RPMI8226 (cell line): ENCODE data around the gene P4HTM.
A peak's percentile ranks its signal among the peaks of the same experiment; 100 is the strongest.
"Not testable (repeated sequence)": the region's sequence is repeated elsewhere in the genome, so short reads cannot be mapped to it uniquely, and the experiment has no call there.

Experiments
- DNase-seq: peaks from one replicate; pipeline ENCODE4 v3.0.0-alpha.2; 2015

P4HTM gene

DNA sequence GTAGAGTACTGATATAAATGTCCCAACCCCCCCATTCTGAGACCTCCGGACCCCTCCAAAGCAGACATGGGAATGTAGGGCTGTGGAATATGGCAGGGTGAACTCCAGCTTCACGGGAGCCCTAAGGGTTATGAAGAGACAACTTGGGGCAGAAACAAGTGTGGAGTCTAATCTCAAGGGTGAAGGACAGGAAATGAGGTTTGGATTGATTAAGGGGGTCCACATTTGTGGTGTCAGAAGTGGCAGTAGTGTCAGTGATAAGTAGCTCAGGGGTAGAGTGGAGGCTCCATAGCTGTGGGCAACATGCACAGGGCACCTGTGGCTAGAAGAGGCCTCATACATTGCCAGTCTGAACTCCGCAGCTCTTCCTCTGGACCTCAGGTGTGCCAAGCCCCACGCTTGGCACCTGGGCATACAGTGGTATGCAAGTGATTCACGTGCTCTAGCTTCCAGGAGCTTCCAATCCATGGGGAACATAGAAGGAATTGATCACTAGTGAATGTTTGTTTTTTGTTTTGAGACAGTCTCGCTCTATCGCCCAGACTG, 4.1 kb upstream of the P4HTM start:
- DNase-seq: no peak

DNA sequence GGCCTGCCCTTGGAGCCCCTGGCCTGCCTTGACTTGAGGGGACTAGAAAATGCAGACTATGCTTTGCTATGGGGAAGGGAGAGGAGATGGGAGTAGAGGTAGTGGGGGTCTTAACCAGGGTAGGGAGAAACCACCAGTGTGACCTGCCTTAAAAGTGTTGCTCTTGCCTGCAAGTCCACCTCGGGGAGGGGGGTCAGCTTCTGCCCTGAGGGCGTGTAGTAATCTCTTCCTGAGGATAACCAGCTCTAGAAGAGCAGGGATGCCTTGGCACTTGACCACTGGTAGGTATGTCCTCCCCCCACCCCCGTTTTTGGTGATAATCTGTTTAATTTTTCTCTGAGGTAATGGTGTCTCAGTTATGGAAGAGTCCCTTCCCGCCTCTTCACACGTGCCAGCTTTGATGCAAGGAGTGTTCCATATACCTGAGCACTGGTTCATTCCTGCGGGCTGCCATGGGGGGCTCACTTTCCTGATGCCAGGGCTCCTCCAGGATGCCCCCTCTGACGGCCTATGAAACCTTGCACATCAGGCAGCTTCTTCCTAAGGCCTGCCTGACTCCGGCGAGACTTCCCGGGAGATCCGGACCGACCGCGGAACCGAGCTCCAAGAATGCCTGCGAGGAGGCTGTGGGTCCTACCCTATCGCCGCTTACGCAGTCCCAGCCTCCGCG, 780 bp upstream of the P4HTM start:
- peak; percentile 18 for DNase-seq

DNA sequence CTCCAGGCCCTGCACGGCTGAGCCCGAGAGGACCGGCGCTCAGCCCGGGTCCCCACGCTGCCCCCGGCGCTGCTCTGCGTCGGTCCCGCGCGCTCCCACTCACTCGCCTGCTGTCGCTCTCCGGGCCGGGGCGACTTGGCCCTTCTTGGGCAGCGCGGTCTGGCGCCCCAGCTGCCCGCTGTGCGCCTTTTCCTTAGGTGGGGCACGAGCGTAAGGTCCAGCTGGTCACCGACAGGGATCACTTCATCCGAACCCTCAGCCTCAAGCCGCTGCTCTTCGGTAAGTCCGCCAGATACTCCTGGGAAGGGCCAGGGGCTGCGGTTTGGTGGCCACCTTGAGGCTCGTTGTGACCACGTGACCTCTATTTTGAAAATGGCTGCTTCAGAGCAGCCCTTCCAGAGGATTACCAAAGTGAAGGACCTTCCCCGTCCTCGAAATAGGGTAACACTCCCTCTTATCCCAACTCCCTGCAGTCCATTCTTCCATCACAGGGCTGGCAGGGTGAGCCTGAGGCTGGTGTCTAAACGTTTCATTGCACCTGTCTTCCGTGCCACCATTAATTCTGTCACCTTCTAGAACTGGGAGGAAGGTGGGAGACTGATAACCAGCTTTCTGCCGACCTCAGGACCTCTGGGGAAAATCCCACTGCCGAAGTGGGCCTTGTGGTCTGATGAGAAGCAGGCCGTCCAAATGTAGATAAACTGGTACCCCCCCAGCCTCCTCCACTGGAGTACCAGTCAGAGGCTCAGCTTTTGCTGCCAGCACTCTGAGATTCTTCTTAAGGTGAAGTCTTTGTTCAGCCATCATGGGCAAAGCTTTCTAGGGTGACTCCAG, 812 bp downstream of the P4HTM start:
- peak; percentile 58 for DNase-seq

DNA sequence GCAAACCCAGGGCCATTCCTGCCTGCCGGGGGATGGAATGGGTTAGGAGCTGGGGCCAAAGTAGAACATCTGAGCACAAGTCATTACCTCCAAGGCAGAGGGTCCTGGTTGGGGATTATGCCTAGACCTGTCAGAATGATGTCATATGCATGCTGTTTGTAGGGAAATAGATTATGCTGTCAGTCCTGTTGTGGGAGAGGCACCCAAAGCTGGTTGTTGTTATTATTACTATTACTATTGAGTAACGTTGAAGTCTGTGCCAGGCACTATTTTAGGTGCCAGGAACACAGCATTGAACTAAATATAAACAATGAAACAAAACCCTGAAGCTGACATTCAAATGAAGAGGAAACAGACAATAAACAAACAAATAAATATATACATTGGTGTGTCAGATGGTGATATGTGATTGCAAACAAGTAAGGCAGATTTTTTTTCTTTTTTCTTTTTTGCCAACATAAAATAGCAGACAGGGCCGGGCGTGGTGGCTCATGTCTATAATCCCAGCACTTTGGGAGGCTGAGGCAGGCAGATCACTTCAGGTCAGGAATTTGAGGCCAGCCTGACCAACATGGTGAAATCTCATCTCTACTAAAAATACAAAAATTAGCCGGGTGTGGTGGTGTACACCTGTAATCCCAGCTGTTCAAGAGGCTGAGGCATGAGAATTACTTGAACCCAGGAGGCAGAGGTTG, 2.0 kb downstream of the P4HTM start:
- no peak for DNase-seq

DNA sequence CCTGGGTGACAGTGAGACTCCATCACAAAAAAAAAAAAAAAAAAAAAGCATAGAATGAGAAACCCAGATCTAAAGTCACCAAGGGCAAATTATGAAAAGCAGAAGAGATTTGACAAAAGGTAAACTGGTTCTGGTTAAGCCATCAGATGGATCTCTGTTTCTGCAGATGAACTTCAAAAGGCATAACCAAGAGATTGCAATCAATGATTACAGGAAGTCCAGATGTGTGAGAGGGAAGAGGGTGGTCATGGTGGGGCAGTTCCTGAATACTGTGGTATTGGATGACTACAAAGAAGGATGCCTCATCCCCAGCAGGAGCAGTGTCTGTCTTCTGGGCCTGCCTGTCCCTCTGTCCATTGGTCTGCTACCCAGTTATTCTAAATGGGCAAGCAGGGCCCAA, 3.8 kb downstream of the P4HTM start:
- no peak for DNase-seq

DNA sequence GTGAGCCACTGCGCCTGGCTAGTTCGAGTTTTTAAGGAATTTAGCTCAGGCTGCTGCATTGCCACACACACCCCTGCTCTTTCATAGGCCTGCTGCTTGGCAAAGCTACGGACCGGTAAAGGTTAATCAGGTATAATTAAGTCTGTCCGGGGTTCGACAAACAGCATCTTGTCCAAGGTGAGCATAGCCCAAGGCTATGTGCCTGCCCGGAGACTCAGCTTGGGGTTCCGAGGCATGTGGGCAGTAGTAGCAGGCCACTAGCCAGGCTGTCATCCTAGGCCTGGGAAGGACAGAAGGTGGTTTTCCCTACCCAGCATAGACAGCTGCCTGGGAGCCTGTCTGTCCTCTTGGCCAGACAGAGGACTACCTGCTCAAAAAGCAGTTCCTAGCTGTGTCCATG, 6.6 kb downstream of the P4HTM start:
- no peak for DNase-seq

DNA sequence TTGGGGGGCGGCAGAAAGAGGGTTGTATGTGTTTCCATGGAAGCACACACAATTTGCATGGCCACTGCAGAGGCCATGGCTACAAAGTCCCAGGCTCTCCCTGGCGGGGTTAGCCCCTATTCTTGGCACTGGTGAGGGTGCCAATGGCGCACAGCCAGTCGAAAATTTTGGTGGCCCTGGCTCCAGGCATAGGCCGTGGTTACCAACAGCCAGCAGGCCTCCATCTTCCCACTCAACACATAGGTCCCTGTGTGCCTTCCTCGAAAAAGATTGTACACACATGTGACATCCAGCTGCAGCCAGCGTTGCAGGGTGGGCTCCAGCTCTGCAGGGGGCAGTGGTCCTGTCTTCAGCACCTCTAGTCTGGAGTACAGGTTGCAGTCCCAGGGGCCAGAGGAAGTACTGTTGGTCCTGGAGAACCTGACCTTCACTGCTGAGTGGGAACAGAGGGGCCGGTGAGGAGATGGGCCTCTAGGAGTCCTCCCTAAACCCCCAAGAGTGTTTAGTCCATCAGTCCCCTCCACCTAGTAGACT, 7.1 kb downstream of the P4HTM start:
- DNase-seq: no peak

DNA sequence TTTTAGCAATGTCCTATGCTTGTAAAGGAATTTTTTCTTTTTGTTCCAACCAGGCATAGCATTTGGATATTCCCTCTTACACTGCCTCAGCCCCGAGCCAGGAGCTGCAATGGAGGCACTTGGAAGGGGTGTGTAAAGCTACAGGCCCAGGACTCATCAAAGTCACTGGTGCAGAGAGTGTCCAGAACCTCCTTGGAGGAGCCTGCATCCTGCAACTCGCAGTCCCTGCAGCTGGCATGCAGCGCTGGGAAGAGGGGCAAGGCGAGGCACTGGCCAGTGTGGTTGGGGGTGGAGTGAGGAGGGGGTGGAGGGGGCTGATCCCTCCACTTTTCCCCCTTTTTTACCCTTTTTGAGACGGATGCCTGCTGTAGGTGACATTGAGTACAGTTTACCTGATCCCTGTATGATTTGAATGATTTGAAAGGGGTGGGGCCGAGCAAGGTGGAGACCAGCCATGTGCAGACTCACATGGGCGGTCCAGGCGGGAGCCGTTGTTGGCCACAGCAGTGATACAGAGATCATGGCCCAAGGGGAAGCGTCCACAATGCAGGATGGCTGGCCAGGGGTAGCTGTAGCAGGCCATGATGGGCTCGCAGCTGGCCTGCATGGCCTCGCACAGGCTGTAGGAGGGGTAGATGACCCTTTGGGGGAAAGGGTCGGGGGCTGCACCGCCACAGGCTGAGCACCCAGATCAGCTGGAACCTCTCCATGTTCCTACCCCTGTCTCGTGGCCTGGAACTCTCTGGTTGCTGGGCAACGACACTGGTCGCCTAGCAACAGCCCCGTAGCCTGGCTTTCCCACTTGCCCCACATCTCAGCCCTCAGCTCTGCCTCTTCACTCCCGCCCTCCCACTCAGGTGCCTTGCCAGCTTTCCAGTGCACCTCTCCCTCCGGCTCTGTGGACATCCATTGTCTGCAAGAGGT, 7.9 kb downstream of the P4HTM start:
- DNase-seq: no peak

DNA sequence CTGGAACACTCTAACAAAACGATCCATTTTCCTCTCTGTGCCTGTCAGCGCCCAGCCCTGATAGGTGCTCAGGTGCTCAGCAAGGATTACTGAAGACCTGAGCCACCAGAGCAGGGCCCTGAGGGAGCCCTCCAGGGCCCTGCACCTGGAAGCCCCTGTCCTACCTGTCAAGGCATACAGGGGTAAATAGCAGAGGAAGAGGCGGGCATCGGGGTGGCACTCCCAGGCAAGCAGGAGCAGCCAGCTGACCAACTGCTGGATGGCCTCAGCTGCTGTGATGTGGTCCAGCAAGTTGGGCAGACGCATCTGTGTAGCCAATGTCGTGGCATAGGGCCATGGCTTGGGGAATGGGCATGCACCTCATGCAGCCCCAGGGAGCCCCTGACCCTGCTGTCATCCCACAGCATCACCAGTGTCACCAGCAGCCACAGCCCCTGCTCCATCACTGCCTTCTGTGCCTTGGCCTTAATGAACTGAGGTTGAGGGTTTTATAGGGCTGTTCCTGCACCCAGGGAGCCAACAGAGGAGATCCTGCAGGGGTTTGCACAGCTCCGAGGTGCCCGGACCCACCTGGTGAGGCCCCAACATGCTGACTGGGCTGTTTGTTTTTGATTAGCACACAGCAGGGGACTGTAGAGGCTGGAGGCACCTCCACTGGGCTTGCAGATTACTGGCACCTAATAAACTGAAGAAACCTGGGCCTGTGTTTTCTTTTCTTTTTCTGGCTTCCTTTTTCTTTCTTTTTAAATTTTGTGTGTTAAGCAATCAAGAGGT, 9.2 kb downstream of the P4HTM start:
- peak; percentile 43 for DNase-seq

DNA sequence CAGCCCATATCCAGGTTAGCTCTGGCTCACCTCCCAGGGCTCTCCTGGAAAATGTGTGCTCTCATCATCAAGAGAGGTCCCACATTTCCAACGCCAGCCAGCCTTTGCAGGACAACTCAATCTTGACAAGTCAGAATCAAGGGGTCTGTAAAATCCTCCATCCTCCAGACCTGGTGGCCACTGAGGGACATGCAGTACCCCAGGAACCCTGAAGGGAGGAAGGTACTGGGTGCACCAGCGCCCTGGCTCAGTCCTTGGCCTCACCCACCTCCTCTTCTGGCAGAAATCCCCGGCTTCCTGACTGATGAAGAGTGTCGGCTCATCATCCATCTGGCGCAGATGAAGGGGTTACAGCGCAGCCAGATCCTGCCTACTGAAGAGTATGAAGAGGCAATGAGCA, 11.1 kb downstream of the P4HTM start:
- no peak for DNase-seq

DNA sequence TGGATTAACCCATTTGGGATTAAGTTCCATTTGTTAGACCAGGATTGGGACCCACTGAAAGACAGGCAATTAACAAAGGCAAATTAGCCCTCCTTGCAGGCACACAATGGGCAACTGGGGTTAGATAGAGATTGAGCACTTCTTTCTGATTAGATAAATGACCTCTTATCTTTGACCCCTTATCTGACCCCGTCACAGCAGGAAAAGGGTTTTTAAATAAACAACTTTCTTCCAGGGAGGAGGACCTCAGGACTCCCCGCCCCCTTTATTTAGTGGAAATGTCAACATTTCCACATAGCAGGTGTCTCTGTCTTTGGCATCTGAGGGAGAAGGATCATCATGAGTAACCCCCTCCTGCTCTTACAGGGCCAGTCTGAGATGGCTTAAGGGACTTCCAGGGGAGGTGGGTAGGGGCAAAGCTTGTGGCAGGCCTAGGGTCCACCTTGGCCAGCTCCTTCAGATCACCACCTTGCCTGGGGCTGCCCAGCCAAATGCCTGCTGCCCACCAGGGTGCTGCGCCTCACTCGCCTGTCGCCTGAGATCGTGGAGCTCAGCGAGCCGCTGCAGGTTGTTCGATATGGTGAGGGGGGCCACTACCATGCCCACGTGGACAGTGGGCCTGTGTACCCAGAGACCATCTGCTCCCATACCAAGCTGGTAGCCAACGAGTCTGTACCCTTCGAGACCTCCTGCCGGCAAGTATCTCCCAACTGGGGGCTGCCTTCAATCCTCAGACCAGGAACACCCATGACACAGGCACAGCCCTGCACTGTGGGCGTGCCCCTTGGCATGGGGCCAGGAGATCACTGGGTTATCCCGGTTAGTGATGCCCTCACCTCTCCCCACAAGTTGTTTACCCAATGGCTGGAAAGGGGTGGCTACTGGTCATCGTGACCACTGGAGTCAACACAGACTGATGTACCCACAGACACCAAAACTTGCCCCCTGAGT, 14.6 kb downstream of the P4HTM start:
- DNase-seq: no peak

DNA sequence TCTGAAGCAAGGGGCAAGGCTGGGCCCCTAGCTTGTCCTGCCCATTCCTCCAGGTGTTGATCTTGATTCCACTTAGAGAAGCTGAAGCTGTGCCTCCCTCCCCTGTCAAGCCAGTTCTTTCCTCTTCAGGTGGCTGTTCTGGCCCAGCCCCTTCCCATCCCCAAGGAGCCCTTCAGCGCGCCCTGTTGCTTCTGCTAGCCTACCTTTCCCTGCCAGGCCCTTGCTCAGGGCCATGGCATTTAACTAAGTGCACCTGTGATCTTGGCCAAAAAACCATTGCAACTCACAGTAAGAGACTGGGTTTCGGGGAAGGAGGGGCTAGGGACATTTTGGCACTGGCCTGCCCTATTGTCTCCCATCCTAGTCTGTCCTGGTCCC, 15.3 kb downstream of the P4HTM start:
- no peak for DNase-seq

DNA sequence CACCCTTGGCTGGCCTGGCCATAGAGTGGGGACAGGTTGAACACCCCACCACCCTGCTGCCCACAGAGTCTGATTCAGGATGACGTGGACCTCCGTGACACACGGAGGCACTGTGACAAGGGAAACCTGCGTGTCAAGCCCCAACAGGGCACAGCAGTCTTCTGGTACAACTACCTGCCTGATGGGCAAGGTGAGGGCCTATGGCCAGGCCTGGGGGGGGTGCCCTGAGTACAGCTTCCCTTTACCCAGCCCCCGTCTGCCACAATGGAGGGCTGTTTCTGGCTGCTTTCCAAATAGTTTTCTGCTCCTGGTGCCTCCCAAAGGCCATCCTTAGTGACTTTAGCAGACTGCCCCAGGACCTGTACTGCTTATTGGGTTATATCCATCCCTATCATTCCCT, 16.0 kb downstream of the P4HTM start:
- DNase-seq: no peak

DNA sequence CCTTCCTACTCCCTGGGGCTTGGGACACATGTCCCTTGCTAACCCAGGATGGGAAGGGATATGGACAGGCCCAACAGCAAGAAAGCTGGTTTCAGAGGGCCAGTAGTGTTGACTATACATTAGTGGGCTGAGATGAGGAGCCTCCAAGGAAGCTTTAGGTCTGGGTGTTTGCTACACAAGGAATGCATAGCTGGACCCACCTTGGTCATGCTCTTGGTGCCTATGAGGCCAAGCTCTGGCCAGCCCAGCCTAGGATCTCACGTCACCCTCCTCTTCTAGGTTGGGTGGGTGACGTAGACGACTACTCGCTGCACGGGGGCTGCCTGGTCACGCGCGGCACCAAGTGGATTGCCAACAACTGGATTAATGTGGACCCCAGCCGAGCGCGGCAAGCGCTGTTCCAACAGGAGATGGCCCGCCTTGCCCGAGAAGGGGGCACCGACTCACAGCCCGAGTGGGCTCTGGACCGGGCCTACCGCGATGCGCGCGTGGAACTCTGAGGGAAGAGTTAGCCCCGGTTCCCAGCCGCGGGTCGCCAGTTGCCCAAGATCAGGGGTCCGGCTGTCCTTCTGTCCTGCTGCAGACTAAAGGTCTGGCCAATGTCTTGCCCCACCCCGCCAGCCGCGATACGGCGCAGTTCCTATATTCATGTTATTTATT, 16.5 kb downstream of the P4HTM start:
- no peak for DNase-seq

DNA sequence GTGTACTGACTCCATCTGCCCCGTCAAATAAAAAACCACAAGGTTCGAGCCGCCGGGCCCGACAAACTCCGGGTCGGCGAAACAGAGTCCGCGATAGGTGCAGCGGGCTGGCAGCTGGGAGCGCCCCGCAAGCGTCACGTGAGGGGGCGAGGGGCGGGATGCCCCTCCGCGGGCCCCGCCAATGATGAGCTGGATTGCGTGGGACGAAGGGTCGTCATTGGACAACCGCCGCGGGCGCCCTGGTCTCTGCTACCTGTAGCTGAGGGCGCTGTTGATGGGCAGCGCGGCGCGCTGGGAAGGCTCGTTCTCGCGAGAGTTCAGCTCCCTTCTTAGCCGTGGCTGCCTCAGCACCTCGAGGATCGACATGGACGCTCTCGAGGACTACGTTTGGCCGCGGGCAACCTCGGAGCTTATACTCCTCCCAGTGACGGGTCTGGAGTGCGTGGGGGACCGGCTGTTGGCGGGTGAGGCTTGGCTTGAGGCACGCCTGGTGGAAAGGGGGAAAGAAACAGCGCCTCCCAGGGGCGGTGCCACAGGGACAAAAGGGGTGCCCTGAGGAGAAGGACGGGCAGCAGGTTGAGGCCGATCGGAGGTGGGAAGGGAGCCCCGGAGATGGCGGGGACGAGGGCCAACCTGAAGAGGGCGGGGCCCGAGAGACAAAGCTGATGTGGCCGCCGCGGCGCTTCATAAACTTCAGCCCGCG, 17.2 kb downstream of the P4HTM start, which contains the start of gene WDR6:
Gene WDR6 (plus strand): TSS at position 324 of the 703 bp plus-strand sequence. CDS start 41 bp downstream, at position 365.
- DNase-seq: peak; percentile 98

DNA sequence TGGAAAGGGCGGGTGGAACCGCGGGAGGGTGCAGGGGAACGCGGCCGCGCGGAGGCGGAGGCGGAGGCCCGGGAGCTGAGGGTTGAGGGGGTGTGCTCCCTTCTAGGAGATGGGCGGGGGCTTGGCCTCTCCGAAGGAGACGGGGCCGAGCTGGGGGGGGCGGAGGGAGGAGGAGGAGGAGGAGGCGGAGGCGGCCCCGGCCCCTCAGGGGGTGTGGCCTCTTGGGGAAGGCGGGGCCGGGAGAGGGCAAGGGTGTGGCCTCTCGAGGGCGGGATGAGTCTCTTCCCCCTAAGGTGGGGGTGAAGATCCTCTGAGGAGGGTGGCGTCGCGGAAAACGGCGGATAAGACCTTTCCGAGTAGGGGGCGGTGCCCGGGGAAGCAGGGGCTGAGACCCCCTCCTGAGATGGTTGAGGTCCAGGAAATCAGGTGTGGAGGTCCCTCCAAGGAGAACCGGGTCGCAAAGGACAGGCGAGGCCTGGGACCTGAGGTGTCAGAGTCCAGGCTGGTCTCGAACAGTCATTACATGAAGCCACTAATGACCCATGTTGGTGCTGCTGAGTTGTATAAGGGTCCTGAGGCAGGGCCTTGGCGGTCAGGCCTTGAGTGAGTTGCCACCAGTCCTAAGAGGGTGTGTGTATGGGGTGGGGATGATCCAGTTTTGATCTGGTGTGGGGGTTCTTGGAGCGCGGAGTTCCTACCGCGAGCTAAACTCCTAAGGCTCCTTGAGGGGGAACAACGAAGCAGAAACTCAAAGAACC, 17.9 kb downstream of the P4HTM start:
- peak; percentile 94 for DNase-seq

DNA sequence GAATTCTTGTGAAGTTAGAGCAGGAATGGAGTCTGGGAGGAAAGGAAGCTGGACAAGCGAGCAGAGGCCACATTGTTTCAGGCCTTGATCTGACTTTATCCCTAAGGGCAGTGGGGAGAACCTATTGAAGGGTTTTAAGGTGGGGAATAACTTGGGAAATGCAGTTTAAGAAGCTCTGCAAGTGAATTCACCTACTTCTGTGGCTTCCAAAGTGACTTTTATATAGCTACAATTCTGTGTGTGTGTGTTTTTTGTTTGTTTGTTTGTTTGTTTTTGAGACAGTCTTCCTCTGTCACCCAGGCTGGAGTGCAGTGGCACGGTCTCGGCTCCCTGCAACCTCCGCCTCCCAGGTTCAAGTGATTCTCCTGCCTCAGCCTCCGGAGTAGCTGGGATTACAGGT, 18.6 kb downstream of the P4HTM start:
- not testable (repeated sequence) for DNase-seq

DNA sequence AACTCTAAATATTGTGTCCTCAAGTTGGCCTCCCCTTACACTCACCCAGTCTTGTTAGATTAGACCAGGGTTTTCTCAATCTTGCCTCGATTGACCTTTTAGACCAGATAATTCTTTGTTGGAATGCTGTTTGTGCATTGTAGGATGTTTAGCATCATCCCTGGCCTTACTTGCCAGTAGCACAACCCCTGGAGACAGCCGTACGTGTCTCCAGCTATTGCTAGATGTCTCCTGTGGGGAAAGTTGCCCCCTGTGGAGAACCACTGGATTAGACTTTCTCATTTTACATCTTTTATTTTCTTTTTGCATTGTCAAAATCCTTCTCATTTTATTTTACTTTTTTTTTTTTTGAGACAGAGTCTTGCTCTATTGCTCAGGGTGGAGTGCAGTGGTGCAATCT, 19.4 kb downstream of the P4HTM start:
- DNase-seq: no peak
